GM10266 (cell line): ENCODE measurements around the gene CKS1B.
A peak's percentile ranks its signal among the peaks of the same experiment; 100 is the strongest.
"Not testable (repeated sequence)": the region's sequence is repeated elsewhere in the genome, so short reads cannot be mapped to it uniquely, and the experiment has no call there.

Experiments used
- DNase-seq: peaks from one replicate; pipeline ENCODE4 v3.0.0; 2012; ENCODE audit errors: extremely low spot score
- CTCF ChIP-seq: IDR thresholded peaks from 2 replicates; pipeline ENCODE4 v1.5.1; 2012; ENCODE audit warnings: mild to moderate bottlenecking, low read depth; ENCODE audit not compliant: control insufficient read depth, insufficient read depth; ENCODE audit errors: missing control alignments

Gene CKS1B

GRCh38 chr1:154973344-154974101 is 958 bp upstream of the CKS1B start:
- no peak for TF ChIP-seq CTCF
- peak; percentile 88 for DNase-seq

GRCh38 chr1:154974808-154975408 is 427 bp downstream of the CKS1B start:
- TF ChIP-seq CTCF, result no peak
- peak; percentile 87 for DNase-seq

- DNase-seq, result peak; percentile 39
These were observed 1.1 kb downstream of the CKS1B start for GRCh38 chr1:154975409-154976059.

GRCh38 chr1:154977762-154978161 is 3.3 kb downstream of the CKS1B start:
- DNase-seq, result not testable (repeated sequence)

More at GRCh38 chr1:154975409-154976059, 1.1 kb downstream of the CKS1B start:
- no peak for TF ChIP-seq CTCF

GRCh38 chr1:154978360-154978759 is 3.9 kb downstream of the CKS1B start:
- DNase-seq, result no peak
- no peak for TF ChIP-seq CTCF

- no peak for DNase-seq
- TF ChIP-seq CTCF, result no peak
These were observed 7.9 kb downstream of the CKS1B start for GRCh38 chr1:154982341-154982740.

GRCh38 chr1:154982897-154983648 is 8.6 kb downstream of the CKS1B start, which contains the start of gene FLAD1:
FLAD1 (plus strand) TSS chr1:154983344; CDS start chr1:154983695, 351 bp downstream.
- no peak for TF ChIP-seq CTCF
- DNase-seq, result peak; percentile 94
